Activated CD4-positive, alpha-beta T cell treated with anti-CD3 and anti-CD28 coated beads for 36 hours (primary cell): ENCODE results near the gene COL13A1. TPM values are rescaled to one million over a fixed set of nuclear protein-coding genes. Genes with fewer than 3 reads are reported as not detected.

Experiments used
- ATAC-seq: fragments of 200-7000 bp; cut with Tn5 transposase; one replicate; pipeline ENCODE4 v1.10.0; 2021; ENCODE audit warnings: mild to moderate bottlenecking, moderate library complexity
- CTCF ChIA-PET: fragments of 350-600 bp; sonication (Branson Sonifier 250); formaldehyde crosslinking; loops from one replicate; lab custom pipeline; 2021; ENCODE audit warnings: antibody characterized with exemption; lab: Charles Lee
- POLR2A ChIA-PET: fragments of 350-600 bp; sonication (Branson Sonifier 250); formaldehyde crosslinking; loops from one replicate; lab custom pipeline; 2021; ENCODE audit warnings: antibody characterized with exemption, inconsistent platforms; lab: Charles Lee
- DNase-seq: peaks from one replicate; pipeline ENCODE4 v3.0.0-alpha.2; 2020
- H3K27ac Mint-ChIP-seq: one replicate; pipeline ENCODE4 v1.8.0; 2021; ENCODE audit warnings: mixed read lengths
- H3K27me3 Mint-ChIP-seq: one replicate; pipeline ENCODE4 v1.8.0; 2021; ENCODE audit warnings: mixed read lengths
- H3K36me3 Mint-ChIP-seq: one replicate; pipeline ENCODE4 v1.8.0; 2021; ENCODE audit warnings: low read depth, mixed read lengths
- H3K4me1 Mint-ChIP-seq: one replicate; pipeline ENCODE4 v1.8.0; 2021; ENCODE audit warnings: mixed read lengths
- H3K4me3 Mint-ChIP-seq: one replicate; pipeline ENCODE4 v1.8.0; 2021; ENCODE audit warnings: mild to moderate bottlenecking, moderate library complexity, mixed read lengths
- H3K9me3 Mint-ChIP-seq: one replicate; pipeline ENCODE4 v1.8.0; 2021; ENCODE audit warnings: low read depth, mixed read lengths
- intact Hi-C, 2 experiments: fragments of 100-400 bp; cut with DNase I in 1 of 2; cut with micrococcal nuclease in 1 of 2; formaldehyde crosslinking; loops; one replicate each; pipeline versions ENCODE4 v1.14.2 to v1.15.1; 2022 to 2024; cut with DNase I, micrococcal nuclease
- total RNA-seq, 2 experiments: library from RNA; stranded (reverse); gene quantifications; one replicate each; pipeline ENCODE4 v1.2.3, GENCODE V29; 2021

COL13A1 gene
- total RNA-seq, 2 experiments from 2014 or later: not detected

DNA sequence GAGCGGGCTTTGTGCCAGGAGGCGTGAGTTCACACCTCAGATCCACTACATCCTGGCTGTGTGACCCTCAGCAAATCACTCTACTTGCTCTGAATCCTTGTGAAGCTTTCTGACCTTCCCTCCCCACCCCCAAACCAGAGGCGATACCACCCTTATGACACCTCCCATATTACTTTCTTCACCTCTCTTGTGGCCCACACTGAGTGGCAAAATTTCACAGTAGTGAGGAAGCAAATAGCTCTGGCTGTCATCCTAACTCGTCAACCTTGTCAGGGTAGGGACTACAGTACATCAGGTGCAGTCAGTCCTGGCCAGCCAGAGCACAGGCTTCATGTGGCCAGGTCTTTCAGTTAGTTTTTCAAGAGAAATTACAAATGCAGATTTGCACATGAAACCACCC, 19.1 kb downstream of the COL13A1 start:
- intact Hi-C loops: no loop called here
- no peak for ATAC-seq
- H3K36me3 Mint-ChIP-seq: no peaks in the 10 kb centered on the region
- H3K9me3 Mint-ChIP-seq: peaks cover 4% of the 10 kb centered on the region
- peaks cover 11% of the 10 kb centered on the region for H3K4me1 Mint-ChIP-seq
- no peak overlapping the region for H3K27ac Mint-ChIP-seq
- no peak for DNase-seq
- peaks cover 2% of the 10 kb centered on the region for H3K27me3 Mint-ChIP-seq
- CTCF ChIA-PET: interaction anchor here (0.7 kb wide), 1 partner anchor 1334 kb away, joined by 4 read pairs; no protein-coding TSS in a partner anchor
- POLR2A ChIA-PET: no interaction called here
- no peak overlapping the region for H3K4me3 Mint-ChIP-seq

DNA sequence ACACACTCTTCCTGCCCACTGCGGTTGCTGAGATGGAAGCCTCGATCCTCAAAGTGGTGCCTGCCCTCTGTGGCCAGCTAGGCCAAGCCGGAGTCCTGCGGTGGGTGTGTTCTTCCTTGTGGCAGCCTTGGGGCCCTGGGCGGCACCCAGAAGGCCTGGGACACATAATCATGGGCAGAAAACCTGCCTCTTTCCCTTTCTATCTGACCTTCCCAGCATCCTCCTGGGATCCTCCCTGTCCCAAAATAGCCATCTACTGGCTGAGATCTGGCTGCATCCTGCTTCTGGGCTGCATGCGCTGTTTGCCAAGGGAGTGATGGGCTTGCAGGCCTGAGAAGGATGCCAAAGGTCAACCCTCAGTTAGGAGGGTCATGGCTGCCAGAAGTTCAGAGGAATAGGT, 23.9 kb downstream of the COL13A1 start:
- H3K4me3 Mint-ChIP-seq: no peak overlapping the region
- no peaks in the 10 kb centered on the region for H3K36me3 Mint-ChIP-seq
- no peaks in the 10 kb centered on the region for H3K4me1 Mint-ChIP-seq
- ATAC-seq (no peak), DNase-seq (no peak)
- intact Hi-C loops: no loop called here
- no peaks in the 10 kb centered on the region for H3K9me3 Mint-ChIP-seq
- ChIA-PET POLR2A (no interaction called here), CTCF (no interaction called here)
- H3K27ac Mint-ChIP-seq: no peak overlapping the region
- H3K27me3 Mint-ChIP-seq: peaks cover 12% of the 10 kb centered on the region

DNA sequence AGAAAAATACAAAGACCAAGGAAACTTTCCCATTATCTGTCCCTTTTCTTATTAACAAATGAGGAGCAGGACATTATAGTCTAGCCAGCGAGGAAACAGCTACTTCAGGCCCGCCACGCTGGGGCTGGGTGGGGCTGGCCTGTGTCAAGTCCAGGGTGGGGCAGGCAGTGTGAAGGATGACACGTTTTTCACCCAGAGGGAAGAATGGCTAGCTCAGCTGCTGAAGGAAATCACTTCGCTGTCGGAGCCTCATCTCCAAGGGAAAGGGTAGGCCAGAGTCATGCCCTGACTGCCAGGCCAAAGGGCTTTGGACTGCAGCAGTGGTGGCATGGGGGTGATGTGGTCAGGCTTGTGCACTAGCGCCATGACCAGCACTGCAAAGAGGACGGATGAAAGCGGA, 24.4 kb downstream of the COL13A1 start:
- intact Hi-C loops: no loop called here
- CTCF ChIA-PET: no interaction called here
- Mint-ChIP-seq H3K9me3 (no peaks in the 10 kb centered on the region), H3K27ac (no peak overlapping the region), H3K27me3 (peaks cover 12% of the 10 kb centered on the region), H3K4me1 (no peaks in the 10 kb centered on the region), H3K36me3 (no peaks in the 10 kb centered on the region), H3K4me3 (no peak overlapping the region)
- POLR2A ChIA-PET: no interaction called here
- ATAC-seq: no peak
- no peak for DNase-seq

DNA sequence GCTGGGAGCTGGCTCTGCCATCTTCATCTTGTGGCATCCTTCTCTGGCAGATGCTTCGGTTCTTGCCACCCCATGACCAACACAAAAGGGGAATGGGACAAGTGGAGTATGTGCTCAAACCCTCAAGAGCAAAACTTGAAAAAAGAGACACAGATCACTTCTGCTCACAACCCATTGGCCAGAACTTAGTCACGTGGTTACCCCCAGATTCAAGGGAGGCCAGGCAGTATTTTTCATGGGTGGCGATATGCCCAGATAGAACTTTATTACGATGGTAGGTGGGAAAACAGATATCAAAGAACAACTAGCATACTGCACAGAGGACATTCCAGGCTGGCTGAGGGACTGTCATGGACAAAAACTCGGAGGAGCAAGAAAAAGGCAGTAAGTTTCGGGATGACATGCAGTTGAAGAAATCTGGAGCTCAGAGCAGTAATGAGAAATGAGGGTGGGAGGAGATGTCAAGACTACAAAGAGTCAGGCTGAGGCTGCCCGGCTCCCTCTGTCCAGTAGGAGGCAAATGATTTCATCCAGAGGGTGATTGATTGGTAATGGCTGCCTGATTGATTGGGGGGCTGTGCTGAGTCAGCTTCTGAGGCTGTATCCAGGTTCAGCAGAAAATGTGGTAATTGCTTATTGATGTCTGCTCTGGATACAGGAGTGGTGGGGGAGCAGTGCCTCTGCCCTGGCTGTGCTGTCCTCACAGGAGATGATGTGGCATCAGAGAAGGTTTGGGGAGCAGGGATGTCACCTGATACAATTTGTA, 25.3 kb downstream of the COL13A1 start:
- Mint-ChIP-seq H3K4me3 (no peak overlapping the region), H3K36me3 (no peaks in the 10 kb centered on the region), H3K27me3 (peaks cover 12% of the 10 kb centered on the region), H3K4me1 (no peaks in the 10 kb centered on the region), H3K9me3 (no peaks in the 10 kb centered on the region), H3K27ac (no peak overlapping the region)
- POLR2A ChIA-PET: no interaction called here
- intact Hi-C loops: no loop called here
- ATAC-seq (no peak), DNase-seq (no peak)
- CTCF ChIA-PET: interaction anchor here (0.8 kb wide), 1 partner anchor 132 kb away, joined by 3 read pairs; no protein-coding TSS in a partner anchor

DNA sequence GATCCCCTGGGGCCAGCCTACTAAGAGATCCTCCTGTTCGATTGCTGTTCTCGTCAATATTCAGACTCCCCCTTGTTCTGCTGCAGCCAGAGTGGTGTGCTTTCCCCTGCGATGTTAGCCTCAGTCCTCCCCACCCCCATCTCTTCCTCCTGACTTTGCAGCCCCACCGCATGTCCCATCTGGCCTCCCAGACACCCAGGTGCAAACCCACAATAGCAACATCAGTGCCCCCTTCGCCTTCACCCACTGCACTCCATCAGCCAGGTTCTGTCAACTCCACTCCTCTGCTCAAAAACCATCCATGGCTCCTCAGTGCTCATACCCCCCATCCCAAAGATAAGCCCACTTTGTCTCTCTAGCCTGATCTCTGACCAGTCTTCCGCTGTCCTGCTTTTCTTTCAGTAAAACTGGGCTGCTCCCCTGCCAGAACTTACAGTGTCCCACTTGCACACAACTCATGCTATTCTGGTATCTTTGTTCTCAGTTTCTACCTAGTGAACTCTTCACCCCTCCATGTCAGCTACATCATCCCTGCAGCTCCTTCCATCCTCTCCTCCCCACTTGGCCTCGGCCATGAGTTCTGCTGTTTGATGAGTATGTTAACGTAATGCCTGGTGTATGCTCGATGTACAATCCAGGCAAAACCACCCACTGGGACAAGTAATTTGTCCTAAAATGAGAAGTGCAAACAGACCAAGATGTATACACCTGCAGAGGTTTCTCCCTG, 26.6 kb downstream of the COL13A1 start:
- Mint-ChIP-seq H3K4me3 (no peak overlapping the region), H3K36me3 (no peaks in the 10 kb centered on the region), H3K27ac (no peak overlapping the region), H3K9me3 (no peaks in the 10 kb centered on the region), H3K27me3 (peaks cover 12% of the 10 kb centered on the region), H3K4me1 (no peaks in the 10 kb centered on the region)
- ChIA-PET CTCF (interaction anchor here (0.8 kb wide), 1 partner anchor 130 kb away, joined by 3 read pairs; no protein-coding TSS in a partner anchor), POLR2A (no interaction called here)
- intact Hi-C loops: no loop called here
- DNase-seq: no peak
- no peak for ATAC-seq

DNA sequence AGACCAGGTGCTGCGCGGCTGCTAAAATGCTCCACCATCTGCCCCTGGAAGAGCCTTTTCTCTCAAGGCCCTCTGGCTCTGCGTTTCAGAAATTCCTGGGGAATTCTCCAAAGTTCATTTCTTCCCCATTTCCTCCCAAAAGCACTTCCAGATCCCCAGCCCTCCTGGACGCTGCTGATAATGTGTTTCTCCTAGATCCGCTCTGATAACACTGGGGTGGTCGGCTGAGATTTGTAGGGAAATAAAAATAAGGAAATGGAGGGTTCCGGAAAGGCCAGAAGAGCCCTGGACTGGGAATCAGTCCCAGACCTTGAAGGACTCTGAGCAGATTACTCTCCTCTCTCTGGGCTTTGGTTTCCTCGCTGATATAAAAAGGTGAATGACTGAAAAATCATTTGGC, 28.1 kb downstream of the COL13A1 start:
- intact Hi-C loops: no loop called here
- Mint-ChIP-seq H3K27ac (no peak overlapping the region), H3K36me3 (no peaks in the 10 kb centered on the region), H3K4me3 (no peak overlapping the region), H3K4me1 (no peaks in the 10 kb centered on the region), H3K9me3 (no peaks in the 10 kb centered on the region), H3K27me3 (peaks cover 12% of the 10 kb centered on the region)
- POLR2A ChIA-PET: no interaction called here
- CTCF ChIA-PET: no interaction called here
- ATAC-seq: no peak
- no peak for DNase-seq

DNA sequence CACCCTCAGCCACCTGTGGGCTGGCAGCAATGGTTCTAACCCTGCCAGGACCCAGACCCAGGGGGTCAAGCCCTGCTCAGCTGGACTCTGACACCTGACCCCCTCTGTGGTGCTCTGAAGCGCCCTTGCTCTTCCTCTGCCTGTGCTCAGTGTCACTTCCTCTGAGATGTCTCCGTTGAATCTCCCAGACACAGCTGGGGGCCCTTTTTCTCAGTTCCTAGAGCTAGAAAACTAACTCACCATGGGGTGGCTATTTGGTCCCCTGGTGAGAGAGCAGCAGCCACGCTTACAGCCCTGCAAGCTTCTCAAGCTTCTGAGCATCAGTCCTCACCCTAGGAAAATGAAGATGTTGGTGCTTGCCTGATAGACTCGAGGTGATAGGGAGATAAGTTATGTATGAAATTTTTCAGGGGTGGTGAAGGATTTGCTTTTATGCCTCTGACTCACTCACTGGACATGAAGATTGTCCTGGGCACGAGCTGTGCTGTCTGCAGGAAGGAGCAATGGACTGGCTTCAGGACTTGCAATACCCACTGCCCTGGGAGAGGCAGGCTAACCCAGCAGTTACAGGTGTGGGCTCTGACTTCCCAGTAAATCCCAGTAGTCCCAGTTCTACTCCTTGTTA, 29.6 kb downstream of the COL13A1 start:
- H3K27me3 Mint-ChIP-seq: peaks cover 15% of the 10 kb centered on the region
- no peak for DNase-seq
- no peak overlapping the region for H3K27ac Mint-ChIP-seq
- no peak for ATAC-seq
- POLR2A ChIA-PET: no interaction called here
- no peaks in the 10 kb centered on the region for H3K4me1 Mint-ChIP-seq
- H3K36me3 Mint-ChIP-seq: no peaks in the 10 kb centered on the region
- H3K9me3 Mint-ChIP-seq: no peaks in the 10 kb centered on the region
- CTCF ChIA-PET: no interaction called here
- intact Hi-C loops: no loop called here
- no peak overlapping the region for H3K4me3 Mint-ChIP-seq

DNA sequence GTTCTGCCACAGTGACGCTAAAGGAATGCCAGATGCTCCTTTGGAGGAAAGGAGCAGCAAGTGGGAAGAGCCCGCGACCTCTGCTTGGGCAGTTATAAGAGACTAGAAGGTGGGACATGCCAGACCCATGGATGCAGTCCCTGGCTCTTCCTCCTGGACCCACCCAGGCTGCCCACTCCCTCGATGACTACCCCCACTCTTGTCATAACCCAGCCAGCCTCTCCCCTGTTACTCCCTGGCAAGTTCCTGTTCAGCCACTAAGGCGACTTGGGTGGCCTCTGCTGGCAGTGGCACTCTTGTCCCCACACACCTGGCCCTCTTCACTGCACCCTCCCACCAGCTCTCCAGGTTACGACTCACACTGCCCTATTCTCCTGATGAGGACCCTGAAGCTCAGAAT, 33.5 kb downstream of the COL13A1 start:
- CTCF ChIA-PET: no interaction called here
- DNase-seq: no peak
- POLR2A ChIA-PET: no interaction called here
- H3K4me3 Mint-ChIP-seq: no peak overlapping the region
- no peaks in the 10 kb centered on the region for H3K36me3 Mint-ChIP-seq
- no peaks in the 10 kb centered on the region for H3K9me3 Mint-ChIP-seq
- no peak for ATAC-seq
- no peaks in the 10 kb centered on the region for H3K4me1 Mint-ChIP-seq
- intact Hi-C loops: no loop called here
- H3K27ac Mint-ChIP-seq: no peak overlapping the region
- peaks cover 5% of the 10 kb centered on the region for H3K27me3 Mint-ChIP-seq

DNA sequence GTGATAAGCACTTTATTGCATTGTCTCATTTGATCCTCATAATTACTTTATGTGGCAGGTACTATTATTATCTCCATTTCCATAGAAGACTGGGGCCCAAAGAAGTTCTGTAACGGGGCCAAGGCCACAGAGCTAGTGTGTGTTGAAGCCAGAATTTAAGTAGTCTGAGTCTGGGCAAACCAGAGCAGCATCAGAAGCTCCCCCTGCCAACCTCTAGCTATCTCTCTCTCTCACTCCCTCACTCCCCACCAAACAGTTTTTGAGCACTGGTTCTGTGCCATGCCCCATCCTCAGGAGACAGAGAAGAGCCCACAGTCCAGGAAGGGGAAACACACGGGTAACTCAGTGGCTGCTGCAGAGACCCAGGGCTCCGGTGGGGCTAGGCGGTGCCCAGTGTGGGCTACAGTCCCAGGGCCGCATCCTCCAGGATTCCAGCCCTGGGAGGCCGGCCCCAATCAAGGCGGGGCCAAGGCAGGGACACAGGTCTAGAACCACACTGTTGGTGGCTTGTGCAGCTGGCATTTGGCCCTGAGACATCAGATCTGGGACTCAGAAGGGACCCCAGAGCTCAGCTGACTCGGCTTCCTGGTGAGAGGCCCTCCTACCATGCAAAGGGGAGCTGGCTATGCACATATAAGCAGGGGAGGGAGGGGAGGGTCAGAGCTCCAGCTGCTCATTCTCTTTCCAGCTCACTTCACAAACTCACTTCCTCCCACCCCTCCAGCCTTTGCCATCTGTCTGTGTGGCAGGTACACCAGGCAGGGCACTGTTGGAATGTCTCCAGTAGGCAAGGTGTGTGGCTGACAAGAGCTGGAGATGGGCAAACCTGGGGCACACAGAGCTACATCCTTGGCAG, 34.4 kb downstream of the COL13A1 start:
- intact Hi-C loops: no loop called here
- Mint-ChIP-seq H3K4me3 (no peak overlapping the region), H3K4me1 (no peaks in the 10 kb centered on the region), H3K27me3 (peaks cover 5% of the 10 kb centered on the region), H3K27ac (no peak overlapping the region), H3K36me3 (no peaks in the 10 kb centered on the region), H3K9me3 (no peaks in the 10 kb centered on the region)
- DNase-seq (no peak), ATAC-seq (no peak)
- POLR2A ChIA-PET: no interaction called here
- CTCF ChIA-PET: interaction anchor here (0.6 kb wide), 2 partner anchors 47 to 118 kb away, joined by 3 to 4 read pairs; no protein-coding TSS in a partner anchor

DNA sequence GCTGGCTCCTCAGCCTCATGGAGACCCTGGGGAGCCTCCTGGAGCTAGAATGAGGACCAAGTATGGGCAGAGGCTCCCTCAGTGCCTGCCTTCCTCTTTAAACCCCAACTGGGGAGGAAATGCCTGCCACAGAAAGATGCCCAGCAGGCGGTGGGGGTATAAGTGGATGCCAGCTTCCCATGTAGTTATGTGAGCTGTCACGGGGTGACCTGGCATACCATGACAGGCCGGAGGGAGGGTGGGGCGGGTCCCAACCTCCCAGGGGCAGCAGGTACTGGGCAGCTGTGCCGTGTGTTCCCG, 35.0 kb downstream of the COL13A1 start:
- H3K36me3 Mint-ChIP-seq: no peaks in the 10 kb centered on the region
- no peak overlapping the region for H3K27ac Mint-ChIP-seq
- no peak for DNase-seq
- ATAC-seq: no peak
- H3K9me3 Mint-ChIP-seq: no peaks in the 10 kb centered on the region
- intact Hi-C loops: no loop called here
- CTCF ChIA-PET: interaction anchor here (0.6 to 0.8 kb wide), 2 partner anchors 117 to 389 kb away, joined by 3 read pairs; no protein-coding TSS in a partner anchor
- POLR2A ChIA-PET: no interaction called here
- peaks cover 2% of the 10 kb centered on the region for H3K4me1 Mint-ChIP-seq
- peaks cover 5% of the 10 kb centered on the region for H3K27me3 Mint-ChIP-seq
- no peak overlapping the region for H3K4me3 Mint-ChIP-seq

DNA sequence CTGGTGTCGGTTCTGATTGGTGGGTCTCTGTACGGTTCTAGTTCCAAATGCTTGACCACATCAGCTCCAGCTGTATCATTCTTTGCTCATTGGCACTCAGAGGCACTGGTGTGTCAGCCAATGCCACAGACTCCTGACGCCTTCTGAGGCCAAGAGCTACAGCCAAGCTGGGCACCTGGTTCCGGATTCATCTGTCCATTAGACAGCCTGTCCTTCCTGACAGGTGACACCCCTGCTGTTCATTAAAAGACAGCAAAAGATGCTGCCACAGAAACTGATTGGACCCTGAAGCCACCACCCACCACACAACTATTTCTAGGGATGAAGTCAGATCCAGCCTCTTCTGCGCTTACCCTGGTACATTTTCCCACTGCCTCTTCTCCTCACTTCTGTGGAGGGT, 35.6 kb downstream of the COL13A1 start:
- Mint-ChIP-seq H3K4me3 (no peak overlapping the region), H3K4me1 (peaks cover 8% of the 10 kb centered on the region), H3K9me3 (no peaks in the 10 kb centered on the region), H3K36me3 (no peaks in the 10 kb centered on the region), H3K27me3 (peaks cover 5% of the 10 kb centered on the region), H3K27ac (no peak overlapping the region)
- intact Hi-C loops: no loop called here
- DNase-seq (no peak), ATAC-seq (no peak)
- CTCF ChIA-PET: interaction anchor here (0.7 to 1.1 kb wide), 4 partner anchors 23 to 503 kb away, joined by 3 to 6 read pairs (median 3); no protein-coding TSS in a partner anchor
- POLR2A ChIA-PET: no interaction called here
